Suprapubic skin (tissue), 3 donors: ENCODE results near the gene IER5.

ENCODE experiments used
- CTCF ChIP-seq, 2 donors: fragments of 200-600 bp in 1 of 2; fragments of 450-650 bp in 1 of 2; sonication (generic) in 1 of 2; IDR thresholded peaks; one replicate each; pipeline ENCODE4 v1.5.1; 2016 to 2019; ENCODE audit warnings: antibody characterized with exemption in 2 of 2, mild to moderate bottlenecking in 1 of 2, moderate library complexity in 1 of 2
- POLR2A ChIP-seq, 2 donors: fragments of 450-650 bp; IDR thresholded peaks; one replicate each; pipeline ENCODE4 v1.6.1; 2017; ENCODE audit warnings: antibody characterized with exemption in 2 of 2, mild to moderate bottlenecking in 2 of 2, moderate library complexity in 2 of 2

DNA sequence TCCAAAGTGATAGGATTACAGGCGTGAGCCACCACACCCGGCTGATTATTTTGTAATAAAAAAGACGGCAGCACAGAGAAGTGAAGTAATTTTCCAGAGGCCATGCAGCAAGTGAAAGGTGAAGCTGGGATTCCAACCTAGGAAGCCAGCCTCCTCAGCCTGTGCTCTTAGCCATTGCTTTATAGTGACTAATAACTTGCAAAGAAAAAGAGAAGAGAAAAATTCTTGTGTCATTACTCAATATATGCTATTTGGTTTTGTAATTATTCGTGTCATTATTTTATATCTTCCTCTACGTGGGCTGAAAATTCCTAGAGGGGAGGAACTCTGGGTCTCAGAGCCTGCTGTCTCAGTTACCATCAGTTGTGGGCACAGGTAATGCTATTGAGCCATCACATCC, 1.6 kb upstream of the IER5 start:
- TF ChIP-seq CTCF (IDR thresholded peaks at IDR 0.05) (no peak), POLR2A (IDR thresholded peaks at IDR 0.05) (no peak)
